Spinal cord (tissue), 10 donors: Measurements from ENCODE around the gene ALPK1. TPM values are rescaled to one million over a fixed set of nuclear protein-coding genes. Genes with fewer than 3 reads are reported as not detected.
A peak's percentile ranks its signal among the peaks of the same experiment; 100 is the strongest.

Source experiments
- DNase-seq, 6 donors: peaks; one replicate each; pipeline versions ENCODE4 v3.0.0 to v3.0.0-alpha.2; 2013 to 2015; ENCODE audit warnings: low spot score in 6 of 6, low read depth in 4 of 6
- H3K27ac ChIP-seq: one replicate; pipeline ENCODE4 v1.5.1; 2013; ENCODE audit warnings: low read depth, low read length, control low read depth
- H3K27me3 ChIP-seq: one replicate; pipeline ENCODE4 v1.6.1; 2013; ENCODE audit warnings: low read length; ENCODE audit not compliant: control insufficient read depth, insufficient read depth
- H3K36me3 ChIP-seq: one replicate; pipeline ENCODE4 v1.6.1; 2013; ENCODE audit warnings: low read length; ENCODE audit not compliant: control insufficient read depth, insufficient read depth
- H3K4me1 ChIP-seq: one replicate; pipeline ENCODE4 v1.6.1; 2013; ENCODE audit warnings: low read length; ENCODE audit not compliant: control insufficient read depth, insufficient read depth
- H3K4me3 ChIP-seq: one replicate; pipeline ENCODE4 v1.5.1; 2013; ENCODE audit warnings: low read depth, low read length, control low read depth
- H3K9me3 ChIP-seq: one replicate; pipeline ENCODE4 v1.6.1; 2013; ENCODE audit warnings: low read length; ENCODE audit not compliant: control insufficient read depth, insufficient read depth
- WGBS: methylation state at CpG from one replicate; pipeline ENCODE4 v1.1.5; 2013; ENCODE audit warnings: missing lambda C conversion rate; ENCODE audit not compliant: insufficient coverage; 5-methylcytosine and 5-hydroxymethylcytosine counted together
- polyA plus RNA-seq, 2 donors: library from polyadenylated mRNA; unstranded; fragments of 120-200 nt; gene quantifications; one replicate each; pipeline ENCODE4 v1.2.1, GENCODE V29; 2013; ENCODE audit not compliant: insufficient read length in 2 of 2
- total RNA-seq, 2 donors: library from RNA; depleted of rRNA in 1 of 2; stranded (reverse); fragments of 120-200 nt in 1 of 2; fragments of >200 nt in 1 of 2; gene quantifications; one replicate each; pipeline versions ENCODE4 v1.2.3 to v1.2.4, GENCODE V29; 2013 to 2014
- donor health status: healthy.

ALPK1 gene
- total and polyA plus RNA-seq, 4 donors = 3.8 to 15.2 (median 10.0) TPM

GRCh38 chr4:112284166-112284565 is 13.0 kb upstream of the ALPK1 start:
- H3K27me3 ChIP-seq = no peaks in the 10 kb centered on the region
- DNase-seq = peak in 1 of 6 donors; percentile 15
- 64% methylated on average over 2 of the region's 6 CpGs for WGBS
- peaks cover 16% of the 10 kb centered on the region for H3K4me1 ChIP-seq
- no peaks in the 10 kb centered on the region for H3K9me3 ChIP-seq
- H3K4me3 ChIP-seq = no peak overlapping the region
- H3K27ac ChIP-seq = no peak overlapping the region
- H3K36me3 ChIP-seq = no peaks in the 10 kb centered on the region

GRCh38 chr4:112284662-112285411 is 12.3 kb upstream of the ALPK1 start:
- Histone ChIP-seq H3K4me3 (peak overlapping the region; percentile 82), H3K4me1 (peaks cover 16% of the 10 kb centered on the region), H3K9me3 (no peaks in the 10 kb centered on the region), H3K36me3 (no peaks in the 10 kb centered on the region), H3K27ac (no peak overlapping the region), H3K27me3 (no peaks in the 10 kb centered on the region)
- 3% methylated on average over 9 of the region's 15 CpGs for WGBS
- DNase-seq = peak in 2 of 6 donors; percentile 43 to 50

GRCh38 chr4:112287258-112287989 is 9.7 kb upstream of the ALPK1 start:
- 93% methylated on average over 6 of the region's 8 CpGs for WGBS
- Histone ChIP-seq H3K27me3 (no peaks in the 10 kb centered on the region), H3K36me3 (no peaks in the 10 kb centered on the region), H3K4me3 (no peak overlapping the region), H3K4me1 (peaks cover 16% of the 10 kb centered on the region), H3K9me3 (no peaks in the 10 kb centered on the region), H3K27ac (no peak overlapping the region)
- no peak for DNase-seq

- H3K4me3 ChIP-seq = no peak overlapping the region
- 83% methylated on average over 1 of the region's 3 CpGs for WGBS
- no peaks in the 10 kb centered on the region for H3K36me3 ChIP-seq
- no peaks in the 10 kb centered on the region for H3K27me3 ChIP-seq
- H3K27ac ChIP-seq = no peak overlapping the region
- H3K4me1 ChIP-seq = peaks cover 16% of the 10 kb centered on the region
- DNase-seq = no peak
- no peaks in the 10 kb centered on the region for H3K9me3 ChIP-seq
Observed at GRCh38 chr4:112288455-112288854, 8.7 kb upstream of the ALPK1 start.

- H3K9me3 ChIP-seq = no peaks in the 10 kb centered on the region
- H3K36me3 ChIP-seq = no peaks in the 10 kb centered on the region
- no peak for DNase-seq
- no peaks in the 10 kb centered on the region for H3K27me3 ChIP-seq
- H3K4me3 ChIP-seq = no peak overlapping the region
- 82% methylated on average over 9 of the region's 10 CpGs for WGBS
- H3K4me1 ChIP-seq = peaks cover 16% of the 10 kb centered on the region
- H3K27ac ChIP-seq = no peak overlapping the region
Observed at GRCh38 chr4:112289407-112290253, 7.5 kb upstream of the ALPK1 start.

- Histone ChIP-seq H3K4me3 (no peak overlapping the region), H3K4me1 (peaks cover 10% of the 10 kb centered on the region)
- WGBS = 100% methylated on average over 1 of the region's 3 CpGs
Observed at GRCh38 chr4:112290341-112290740, 6.8 kb upstream of the ALPK1 start.

GRCh38 chr4:112299721-112300120 is 2.6 kb downstream of the ALPK1 start:
- no peak for DNase-seq
- WGBS = no CpG with 5 or more reads among the region's 4 CpGs

More at GRCh38 chr4:112290341-112290740, 6.8 kb upstream of the ALPK1 start:
- Histone ChIP-seq H3K36me3 (no peaks in the 10 kb centered on the region), H3K27ac (no peak overlapping the region), H3K27me3 (no peaks in the 10 kb centered on the region), H3K9me3 (no peaks in the 10 kb centered on the region)
- DNase-seq = no peak

GRCh38 chr4:112302320-112303274 is 5.4 kb downstream of the ALPK1 start:
- 79% methylated on average over 3 of the region's 5 CpGs for WGBS

More at GRCh38 chr4:112299721-112300120, 2.6 kb downstream of the ALPK1 start:
- Histone ChIP-seq H3K27ac (no peak overlapping the region), H3K4me1 (no peaks in the 10 kb centered on the region), H3K36me3 (no peaks in the 10 kb centered on the region), H3K27me3 (no peaks in the 10 kb centered on the region), H3K9me3 (no peaks in the 10 kb centered on the region), H3K4me3 (no peak overlapping the region)

More at GRCh38 chr4:112302320-112303274, 5.4 kb downstream of the ALPK1 start:
- no peaks in the 10 kb centered on the region for H3K27me3 ChIP-seq
- H3K36me3 ChIP-seq = no peaks in the 10 kb centered on the region
- no peaks in the 10 kb centered on the region for H3K9me3 ChIP-seq
- DNase-seq = no peak
- no peak overlapping the region for H3K4me3 ChIP-seq
- H3K4me1 ChIP-seq = no peaks in the 10 kb centered on the region
- H3K27ac ChIP-seq = no peak overlapping the region
